Muscle layer of duodenum (tissue), 2 donors: ENCODE results near the gene COBL.

Experiments
- H3K27ac ChIP-seq: one replicate; pipeline ENCODE4 v1.7.0; 2013; ENCODE audit warnings: mild to moderate bottlenecking, low read length
- H3K27me3 ChIP-seq: one replicate; pipeline ENCODE4 v1.7.0; 2013; ENCODE audit warnings: low read depth, mild to moderate bottlenecking, control low read depth, low read length
- H3K36me3 ChIP-seq, 2 donors: one replicate each; pipeline ENCODE4 v1.7.0; 2013; ENCODE audit warnings: low read length in 2 of 2, control low read depth in 1 of 2, mild to moderate bottlenecking in 1 of 2; ENCODE audit not compliant: insufficient read depth in 2 of 2, control insufficient read depth in 1 of 2
- H3K4me1 ChIP-seq, 2 donors: one replicate each; pipeline ENCODE4 v1.7.0; 2013; ENCODE audit warnings: low read length in 2 of 2, mild to moderate bottlenecking in 2 of 2, control low read depth in 1 of 2, moderate library complexity in 1 of 2; ENCODE audit not compliant: insufficient read depth in 2 of 2, control insufficient read depth in 1 of 2
- H3K4me3 ChIP-seq, 2 donors: one replicate each; pipeline ENCODE4 v1.7.0; 2013; ENCODE audit warnings: low read length in 2 of 2, low read depth in 1 of 2, mild to moderate bottlenecking in 1 of 2
- H3K9me3 ChIP-seq, 2 donors: one replicate each; pipeline ENCODE4 v1.7.0; 2013; ENCODE audit warnings: low read length in 2 of 2, control low read depth in 1 of 2, mild to moderate bottlenecking in 1 of 2; ENCODE audit not compliant: control insufficient read depth in 1 of 2
- donor health status: healthy.

COBL gene

DNA sequence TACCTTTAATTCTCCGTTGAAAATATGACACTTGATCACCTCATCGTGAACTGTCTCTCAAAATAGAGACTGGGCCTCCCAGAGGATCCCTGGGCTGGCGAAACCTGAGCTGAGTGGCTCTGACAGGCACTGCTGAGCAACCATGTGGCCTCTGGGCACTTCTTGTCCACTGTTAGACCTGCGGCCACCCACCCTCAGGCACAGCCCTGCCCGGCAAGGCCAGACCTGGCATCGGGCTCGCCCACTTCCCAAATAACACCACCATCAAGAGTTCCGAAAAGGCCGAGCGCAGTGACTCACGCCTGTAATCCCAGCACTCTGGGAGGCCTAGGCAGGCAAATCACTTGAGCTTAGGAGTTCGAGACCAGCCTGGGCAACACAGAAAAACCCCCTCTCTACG, 82.5 kb downstream of the COBL start:
- H3K36me3 ChIP-seq: no peaks in the 10 kb centered on the region
- no peaks in the 10 kb centered on the region for H3K9me3 ChIP-seq
- no peaks in the 10 kb centered on the region for H3K4me1 ChIP-seq
- no peak overlapping the region for H3K27ac ChIP-seq
- H3K27me3 ChIP-seq: no peaks in the 10 kb centered on the region
- no peak overlapping the region for H3K4me3 ChIP-seq

DNA sequence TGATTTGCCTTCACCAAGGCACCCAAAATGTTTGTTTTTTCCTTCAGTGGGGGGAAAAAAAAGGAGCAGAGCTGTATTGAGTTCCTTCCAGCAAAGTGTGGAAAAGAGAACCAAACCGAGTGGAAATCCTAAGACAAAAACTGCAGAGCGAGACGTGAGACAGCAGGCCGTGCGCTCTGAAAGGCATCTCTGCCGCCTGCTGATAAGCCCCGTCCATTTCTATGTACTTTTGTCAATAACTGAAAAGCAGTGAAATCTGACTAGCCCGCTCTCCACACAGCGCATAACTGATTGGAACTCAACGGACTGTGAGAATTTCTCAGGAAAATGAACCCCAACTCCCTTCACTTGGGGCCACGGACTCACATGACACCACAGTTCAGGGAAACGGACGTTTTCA, 83.2 kb downstream of the COBL start:
- H3K27ac ChIP-seq: no peak overlapping the region
- no peak overlapping the region for H3K4me3 ChIP-seq
- H3K4me1 ChIP-seq: no peaks in the 10 kb centered on the region
- H3K9me3 ChIP-seq: no peaks in the 10 kb centered on the region
- no peaks in the 10 kb centered on the region for H3K27me3 ChIP-seq
- H3K36me3 ChIP-seq: no peaks in the 10 kb centered on the region

DNA sequence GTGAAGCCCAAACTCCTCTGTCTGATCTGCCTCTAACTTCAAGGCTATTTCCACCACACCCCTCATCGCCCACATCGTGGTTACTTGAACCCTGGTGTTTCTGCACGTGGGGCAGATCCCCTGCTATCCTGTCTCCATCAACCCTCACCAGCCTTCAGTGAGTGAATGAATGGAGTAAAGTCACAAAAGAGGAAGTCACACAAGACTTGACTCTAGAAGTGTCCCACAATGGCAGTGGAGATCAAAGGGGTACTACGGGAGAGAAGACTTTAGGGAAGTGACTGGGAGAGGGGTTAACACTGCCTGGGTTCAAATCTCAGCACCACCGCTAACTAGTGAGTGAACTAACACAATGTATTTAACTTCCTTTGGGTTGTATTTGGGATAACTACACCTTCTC, 85.9 kb downstream of the COBL start:
- Histone ChIP-seq H3K36me3 (no peaks in the 10 kb centered on the region), H3K4me3 (no peak overlapping the region), H3K9me3 (no peaks in the 10 kb centered on the region), H3K27ac (no peak overlapping the region), H3K4me1 (peaks cover 0 to 8% of the 10 kb centered on the region in 2 donors), H3K27me3 (no peaks in the 10 kb centered on the region)

DNA sequence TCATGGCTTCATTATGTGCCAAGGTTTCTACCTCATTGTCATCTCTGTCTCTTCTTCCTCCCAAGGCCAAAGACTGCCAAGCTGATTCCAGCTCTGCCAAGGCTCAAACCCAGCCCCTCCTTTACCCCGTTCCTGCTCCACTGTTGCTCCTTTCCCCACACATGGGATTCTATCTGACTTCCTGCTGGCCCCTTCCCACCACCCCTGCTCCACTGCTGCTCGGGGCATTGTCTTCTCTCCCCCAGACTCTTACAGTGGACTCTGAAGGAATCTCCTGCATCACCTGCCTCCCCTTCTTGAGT, 86.3 kb downstream of the COBL start:
- Histone ChIP-seq H3K27me3 (no peaks in the 10 kb centered on the region), H3K27ac (no peak overlapping the region), H3K9me3 (no peaks in the 10 kb centered on the region), H3K36me3 (no peaks in the 10 kb centered on the region), H3K4me1 (peaks cover 0 to 13% of the 10 kb centered on the region in 2 donors), H3K4me3 (no peak overlapping the region)

DNA sequence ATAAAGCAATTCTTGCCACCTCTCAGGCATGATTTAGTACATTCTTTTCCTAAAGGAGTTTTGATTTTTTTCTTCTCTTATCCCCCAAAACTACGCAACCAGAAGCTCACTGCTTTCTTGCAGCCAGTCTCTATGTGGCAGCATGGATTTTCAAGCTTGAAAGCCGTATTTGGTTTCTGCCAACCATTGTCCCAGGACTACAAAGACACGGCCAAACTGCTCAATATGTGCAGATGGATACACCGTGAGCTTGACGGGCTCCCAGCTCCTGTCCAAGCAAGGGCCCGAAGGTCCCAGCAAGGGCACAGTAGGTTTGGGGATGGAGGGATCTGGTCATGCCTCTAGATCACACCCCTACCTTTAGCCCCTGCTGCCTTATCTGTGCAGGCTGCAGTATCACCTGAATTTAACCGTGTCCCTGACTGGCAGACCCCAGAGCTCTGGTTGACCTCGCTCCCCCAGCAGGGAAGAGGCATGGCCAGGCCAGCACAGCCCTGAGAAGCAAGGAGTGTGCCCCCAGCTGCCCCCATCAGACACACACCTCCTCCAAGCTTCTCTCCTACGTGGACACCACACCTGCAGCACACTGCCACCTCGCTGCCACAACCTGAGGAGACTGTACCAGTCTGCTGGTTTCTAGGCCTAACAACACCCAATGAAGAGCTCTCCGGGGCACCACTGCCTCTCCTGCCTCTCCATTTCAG, 86.8 kb downstream of the COBL start:
- no peaks in the 10 kb centered on the region for H3K9me3 ChIP-seq
- H3K4me3 ChIP-seq: no peak overlapping the region
- no peaks in the 10 kb centered on the region for H3K27me3 ChIP-seq
- peaks cover 0 to 18% of the 10 kb centered on the region in 2 donors for H3K4me1 ChIP-seq
- no peak overlapping the region for H3K27ac ChIP-seq
- no peaks in the 10 kb centered on the region for H3K36me3 ChIP-seq

DNA sequence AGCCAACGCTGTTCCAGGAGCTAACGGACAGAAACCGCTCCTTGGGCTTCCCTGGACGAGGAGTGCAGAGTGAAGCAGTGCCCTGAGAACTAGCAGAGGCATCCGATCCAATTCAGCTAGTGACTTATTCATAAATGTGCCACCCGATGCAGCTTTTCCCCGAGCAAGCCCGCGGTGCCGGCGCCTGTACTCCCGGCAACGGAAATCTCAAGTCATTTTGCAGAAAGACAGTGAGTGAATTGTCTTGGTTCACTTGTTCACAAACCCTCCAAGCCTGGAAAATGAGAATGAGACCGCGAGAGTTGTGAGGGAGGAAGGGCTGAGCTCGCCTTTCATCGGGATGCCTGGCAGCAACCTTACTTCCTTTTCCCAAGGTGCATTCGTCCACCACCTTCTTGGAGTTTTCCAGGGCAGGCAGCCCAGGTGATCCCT, 87.5 kb downstream of the COBL start:
- Histone ChIP-seq H3K4me3 (no peak overlapping the region), H3K4me1 (peaks cover 0 to 19% of the 10 kb centered on the region in 2 donors), H3K27ac (no peak overlapping the region)

DNA sequence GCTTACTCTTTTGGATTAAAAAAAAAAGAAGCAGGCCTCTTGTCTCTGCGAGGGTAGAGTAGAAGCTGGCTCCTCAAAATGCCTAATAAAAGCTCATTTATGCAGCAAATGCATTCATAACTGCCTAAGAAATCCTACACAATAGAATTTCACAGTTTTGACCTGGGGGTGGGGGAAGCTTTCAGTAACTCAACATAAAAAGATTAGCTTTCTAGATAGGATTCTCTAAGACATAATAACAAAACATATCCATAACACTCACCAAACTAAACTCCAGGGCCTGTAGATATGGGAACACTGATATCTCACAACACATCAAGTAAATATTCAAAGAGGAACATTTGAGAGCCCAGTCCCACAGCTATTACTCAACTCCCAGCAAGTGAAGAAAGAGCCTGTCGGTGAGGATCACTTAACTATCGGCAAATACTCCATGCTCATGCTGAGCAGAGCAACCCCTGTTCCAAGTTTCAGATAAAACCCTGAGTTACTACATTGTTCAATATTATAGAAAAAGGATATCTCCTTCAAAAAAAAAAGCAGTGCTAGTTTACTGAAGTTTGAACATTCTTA, 88.1 kb downstream of the COBL start:
- H3K9me3 ChIP-seq: no peaks in the 10 kb centered on the region
- no peaks in the 10 kb centered on the region for H3K36me3 ChIP-seq
- no peak overlapping the region for H3K4me3 ChIP-seq
- no peak overlapping the region for H3K27ac ChIP-seq
- no peaks in the 10 kb centered on the region for H3K27me3 ChIP-seq
- H3K4me1 ChIP-seq: peaks cover 0 to 19% of the 10 kb centered on the region in 2 donors

More for the DNA sequence above, 87.5 kb downstream of the COBL start:
- no peaks in the 10 kb centered on the region for H3K36me3 ChIP-seq
- no peaks in the 10 kb centered on the region for H3K27me3 ChIP-seq
- no peaks in the 10 kb centered on the region for H3K9me3 ChIP-seq

DNA sequence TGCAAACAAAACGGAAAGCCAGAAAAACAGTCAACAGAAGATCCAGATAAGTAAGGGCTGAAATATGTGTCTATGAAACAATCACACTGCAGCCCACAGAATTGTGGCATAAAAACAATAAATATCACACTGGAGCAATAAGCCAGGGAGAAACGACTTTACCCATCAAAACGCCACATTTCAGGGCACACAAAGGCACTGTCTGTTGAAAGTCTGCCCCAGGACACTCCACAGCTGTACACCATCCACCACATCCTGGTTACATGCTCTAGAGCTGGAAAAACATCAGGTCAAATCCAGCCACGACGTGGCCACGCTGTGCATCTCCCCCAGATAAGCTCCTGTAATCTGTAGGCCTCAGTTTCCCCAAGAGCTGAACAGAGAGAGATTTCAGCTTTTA, 88.7 kb downstream of the COBL start:
- no peak overlapping the region for H3K4me3 ChIP-seq
- no peaks in the 10 kb centered on the region for H3K9me3 ChIP-seq
- no peak overlapping the region for H3K27ac ChIP-seq
- no peaks in the 10 kb centered on the region for H3K27me3 ChIP-seq
- no peaks in the 10 kb centered on the region for H3K36me3 ChIP-seq
- peaks cover 0 to 19% of the 10 kb centered on the region in 2 donors for H3K4me1 ChIP-seq

DNA sequence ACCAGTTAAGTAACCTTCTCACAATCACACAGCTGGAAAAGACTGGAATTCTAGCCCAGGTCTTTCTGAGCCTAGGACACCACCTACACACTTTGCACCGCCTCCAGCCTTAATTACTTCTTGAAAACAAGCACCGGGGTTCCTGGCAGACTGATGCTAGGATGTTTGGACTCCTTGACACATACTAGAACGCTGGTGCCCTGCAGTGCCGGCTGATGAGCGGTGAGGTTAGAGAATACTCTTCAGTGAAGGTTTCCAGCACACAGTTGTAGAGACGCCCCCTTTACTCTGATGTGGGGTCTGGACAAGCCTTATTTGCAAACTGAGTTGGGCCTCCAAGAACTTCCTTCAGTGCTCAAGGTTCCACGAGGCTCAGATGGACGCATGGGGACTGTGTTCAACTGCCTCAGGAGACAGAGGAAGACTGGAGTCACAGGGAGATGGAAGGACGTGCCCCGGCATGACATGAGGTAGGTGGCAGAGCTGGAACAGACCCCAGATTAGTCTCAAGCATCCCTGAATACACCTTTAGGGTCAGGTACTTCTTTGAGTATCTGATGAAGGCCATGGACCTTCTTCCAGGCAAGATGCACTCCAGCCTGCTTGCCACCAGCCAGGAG, 89.6 kb downstream of the COBL start:
- no peaks in the 10 kb centered on the region for H3K36me3 ChIP-seq
- H3K27me3 ChIP-seq: no peaks in the 10 kb centered on the region
- H3K4me3 ChIP-seq: no peak overlapping the region
- peaks cover 0 to 19% of the 10 kb centered on the region in 2 donors for H3K4me1 ChIP-seq
- H3K9me3 ChIP-seq: no peaks in the 10 kb centered on the region
- no peak overlapping the region for H3K27ac ChIP-seq

DNA sequence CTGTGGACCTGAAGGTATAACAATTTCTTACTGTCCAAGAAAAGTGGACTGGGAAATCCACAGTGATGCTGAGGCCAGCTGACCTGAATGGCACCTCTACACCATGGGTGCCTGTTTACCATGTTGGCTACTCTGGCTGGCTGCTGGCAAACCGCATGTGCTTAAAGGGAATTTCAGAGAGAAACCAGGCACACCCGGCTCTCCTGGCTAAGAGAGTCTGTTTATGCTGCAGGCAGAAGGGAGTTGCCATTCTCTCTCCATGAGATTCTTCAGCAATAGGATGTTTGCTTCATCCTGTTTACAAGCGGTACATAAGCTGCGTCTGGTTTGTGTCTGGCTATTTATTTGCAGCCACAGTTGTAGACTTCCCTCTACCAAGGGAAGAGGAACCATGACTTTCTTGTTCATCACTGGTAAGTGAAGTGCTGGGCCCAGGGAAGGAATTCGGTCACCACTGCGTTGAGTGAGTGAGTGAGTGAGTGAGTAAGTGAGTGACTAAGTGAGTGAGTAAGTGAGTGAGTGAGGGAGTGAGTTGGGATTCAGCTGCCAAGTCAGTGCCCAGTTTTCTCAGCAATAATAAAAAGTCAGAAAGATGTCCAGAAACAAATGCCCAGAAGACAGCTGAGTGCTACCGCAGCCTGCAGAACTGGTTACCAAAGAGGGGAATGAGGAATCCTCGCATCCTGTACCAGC, 90.4 kb downstream of the COBL start:
- no peaks in the 10 kb centered on the region for H3K9me3 ChIP-seq
- peaks cover 0 to 19% of the 10 kb centered on the region in 2 donors for H3K4me1 ChIP-seq
- no peak overlapping the region for H3K4me3 ChIP-seq
- no peak overlapping the region for H3K27ac ChIP-seq
- no peaks in the 10 kb centered on the region for H3K36me3 ChIP-seq
- H3K27me3 ChIP-seq: no peaks in the 10 kb centered on the region

DNA sequence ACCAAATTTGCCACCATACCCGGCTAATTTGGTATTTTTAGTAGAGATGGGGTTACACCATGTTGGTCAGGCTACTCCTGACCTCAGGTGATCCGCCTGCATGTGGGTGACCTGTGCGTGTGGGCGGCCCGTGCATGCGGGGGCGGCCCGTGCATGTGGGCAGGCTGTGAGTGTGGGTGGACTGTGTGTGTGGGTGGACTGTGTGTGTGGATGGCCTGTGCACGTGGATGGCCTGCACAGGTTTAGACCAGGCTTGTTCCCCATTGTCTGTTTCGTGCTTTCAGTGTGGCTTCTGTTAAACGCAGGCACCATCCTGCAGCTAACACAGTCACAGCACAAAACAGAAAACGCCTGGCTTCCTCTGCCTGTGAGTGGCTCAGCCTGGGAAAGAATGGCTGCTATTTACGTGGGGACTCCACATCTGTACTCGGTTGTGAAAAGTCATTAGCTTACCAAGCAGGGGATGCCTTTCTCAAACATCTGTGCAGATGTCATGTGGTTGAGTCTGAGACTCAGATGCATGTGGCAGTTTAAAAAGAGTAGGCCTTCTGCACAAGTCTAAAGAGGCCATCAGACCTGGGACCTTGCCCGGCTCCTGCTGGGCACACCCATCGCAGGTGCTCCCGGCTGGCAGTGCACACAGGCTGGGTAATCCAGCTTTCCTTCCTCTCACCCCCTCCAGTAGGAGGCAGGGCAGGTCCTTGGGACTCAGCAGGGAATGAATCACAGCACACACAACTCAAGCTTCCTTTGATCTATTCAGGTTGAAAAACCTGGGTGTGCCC, 91.6 kb downstream of the COBL start:
- no peaks in the 10 kb centered on the region for H3K27me3 ChIP-seq
- peaks cover 0 to 19% of the 10 kb centered on the region in 2 donors for H3K4me1 ChIP-seq
- no peaks in the 10 kb centered on the region for H3K36me3 ChIP-seq
- no peak overlapping the region for H3K4me3 ChIP-seq
- no peaks in the 10 kb centered on the region for H3K9me3 ChIP-seq
- H3K27ac ChIP-seq: no peak overlapping the region
